SIG-M5 treated with dmso at 0.1 percent for 504 hours (cell line): ENCODE data around the gene SPAG6.
"Not testable (repeated sequence)": the region's sequence is repeated elsewhere in the genome, so short reads cannot be mapped to it uniquely, and the experiment has no call there.

ENCODE experiments used
- DNase-seq: peaks from one replicate; lab custom pipeline; 2025; ENCODE audit not compliant: unreplicated experiment; lab: John Stamatoyannopoulos, UW

Gene SPAG6

GRCh38 chr10:22370320-22370719 lies 25.0 kb downstream of the SPAG6 start:
- no peak for DNase-seq

GRCh38 chr10:22372298-22372697 lies 27.0 kb downstream of the SPAG6 start:
- no peak for DNase-seq

GRCh38 chr10:22372917-22373316 lies 27.6 kb downstream of the SPAG6 start:
- DNase-seq: no peak

- peak; percentile 10 for DNase-seq
Measured at GRCh38 chr10:22374489-22375126, 29.3 kb downstream of the SPAG6 start.

- DNase-seq: no peak
Measured at GRCh38 chr10:22379059-22379458, 33.8 kb downstream of the SPAG6 start.

GRCh38 chr10:22381262-22381661 lies 36.0 kb downstream of the SPAG6 start:
- DNase-seq: no peak

GRCh38 chr10:22386503-22386902 lies 41.2 kb downstream of the SPAG6 start:
- DNase-seq: no peak

- DNase-seq: no peak
Measured at GRCh38 chr10:22389856-22390589, 44.7 kb downstream of the SPAG6 start.

GRCh38 chr10:22391600-22391999 lies 46.3 kb downstream of the SPAG6 start:
- no peak for DNase-seq

GRCh38 chr10:22396195-22396594 lies 50.9 kb downstream of the SPAG6 start:
- DNase-seq: not testable (repeated sequence)

GRCh38 chr10:22406916-22407315 lies 61.6 kb downstream of the SPAG6 start:
- not testable (repeated sequence) for DNase-seq

- DNase-seq: no peak
Measured at GRCh38 chr10:22410394-22410793, 65.1 kb downstream of the SPAG6 start.

GRCh38 chr10:22410846-22411245 lies 65.5 kb downstream of the SPAG6 start:
- no peak for DNase-seq

GRCh38 chr10:22414146-22414545 lies 68.8 kb downstream of the SPAG6 start:
- DNase-seq: no peak

- no peak for DNase-seq
Measured at GRCh38 chr10:22415072-22415471, 69.8 kb downstream of the SPAG6 start.

GRCh38 chr10:22417736-22418268 lies 72.5 kb downstream of the SPAG6 start:
- DNase-seq: no peak

GRCh38 chr10:22420787-22421517 lies 75.7 kb downstream of the SPAG6 start:
- peak; percentile 13 for DNase-seq

GRCh38 chr10:22426653-22427052 lies 81.4 kb downstream of the SPAG6 start:
- DNase-seq: no peak

- DNase-seq: no peak
Measured at GRCh38 chr10:22427101-22427500, 81.8 kb downstream of the SPAG6 start.

- no peak for DNase-seq
Measured at GRCh38 chr10:22427890-22428571, 82.7 kb downstream of the SPAG6 start.

GRCh38 chr10:22429146-22429545 lies 83.8 kb downstream of the SPAG6 start:
- no peak for DNase-seq
